ENCODE results near the gene RALGPS1.

The RALGPS1 gene

DNA sequence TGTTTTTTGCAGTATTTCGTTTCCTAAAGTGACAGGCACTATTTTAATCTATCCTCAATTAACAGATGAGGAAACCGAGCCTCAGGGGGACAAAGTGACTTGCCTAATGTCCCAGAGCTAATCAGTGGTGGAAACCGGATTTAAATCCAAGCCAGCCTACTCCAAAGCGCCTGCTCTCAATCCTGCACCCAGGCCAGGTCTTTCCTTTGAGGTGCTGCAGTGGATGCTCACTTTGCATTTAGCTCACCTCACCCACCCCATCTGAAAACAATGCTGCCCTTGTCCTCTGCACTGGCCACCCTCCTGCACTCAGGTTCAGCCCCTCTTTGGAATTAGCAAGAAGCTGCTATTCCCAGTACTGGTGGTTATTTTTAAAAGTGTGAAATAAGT, 191.9 kb downstream of the RALGPS1 start:
- no peak for DNase-seq

DNA sequence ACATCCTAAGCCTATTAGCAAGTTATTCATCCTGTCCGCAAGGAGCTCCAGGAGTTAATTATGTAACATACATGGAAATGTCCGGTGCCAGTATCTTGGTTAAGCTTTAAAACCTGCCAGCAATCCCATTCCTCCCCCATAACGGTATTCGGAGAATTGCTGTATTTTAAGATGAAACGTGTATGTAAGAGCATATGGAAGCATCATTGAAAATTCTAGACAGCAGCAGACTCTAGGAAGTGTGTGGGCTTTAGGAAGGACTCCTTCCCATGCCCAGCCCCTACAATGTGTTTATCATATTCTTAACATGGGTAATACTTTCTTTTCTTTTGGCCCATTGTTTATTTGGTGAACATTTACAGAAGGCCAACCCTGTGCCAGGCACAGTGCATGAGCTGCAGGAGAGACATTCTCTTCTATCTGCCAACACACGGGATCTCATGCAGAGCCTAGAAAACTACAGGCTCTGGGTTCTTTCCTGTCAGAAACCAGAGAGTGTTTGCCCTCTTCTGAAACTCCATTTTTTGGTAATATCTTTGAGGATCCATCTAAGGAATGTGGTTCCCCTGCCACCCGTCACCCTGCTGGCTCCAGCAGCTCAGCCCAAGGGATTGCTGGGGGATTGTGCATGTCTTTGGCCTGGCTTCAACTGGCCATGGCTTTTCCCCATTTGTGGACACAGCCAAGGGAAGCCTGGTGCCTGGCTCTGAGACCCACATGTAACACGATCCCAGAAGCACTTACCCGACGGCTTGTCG, 192.8 kb downstream of the RALGPS1 start:
- no peak for DNase-seq

DNA sequence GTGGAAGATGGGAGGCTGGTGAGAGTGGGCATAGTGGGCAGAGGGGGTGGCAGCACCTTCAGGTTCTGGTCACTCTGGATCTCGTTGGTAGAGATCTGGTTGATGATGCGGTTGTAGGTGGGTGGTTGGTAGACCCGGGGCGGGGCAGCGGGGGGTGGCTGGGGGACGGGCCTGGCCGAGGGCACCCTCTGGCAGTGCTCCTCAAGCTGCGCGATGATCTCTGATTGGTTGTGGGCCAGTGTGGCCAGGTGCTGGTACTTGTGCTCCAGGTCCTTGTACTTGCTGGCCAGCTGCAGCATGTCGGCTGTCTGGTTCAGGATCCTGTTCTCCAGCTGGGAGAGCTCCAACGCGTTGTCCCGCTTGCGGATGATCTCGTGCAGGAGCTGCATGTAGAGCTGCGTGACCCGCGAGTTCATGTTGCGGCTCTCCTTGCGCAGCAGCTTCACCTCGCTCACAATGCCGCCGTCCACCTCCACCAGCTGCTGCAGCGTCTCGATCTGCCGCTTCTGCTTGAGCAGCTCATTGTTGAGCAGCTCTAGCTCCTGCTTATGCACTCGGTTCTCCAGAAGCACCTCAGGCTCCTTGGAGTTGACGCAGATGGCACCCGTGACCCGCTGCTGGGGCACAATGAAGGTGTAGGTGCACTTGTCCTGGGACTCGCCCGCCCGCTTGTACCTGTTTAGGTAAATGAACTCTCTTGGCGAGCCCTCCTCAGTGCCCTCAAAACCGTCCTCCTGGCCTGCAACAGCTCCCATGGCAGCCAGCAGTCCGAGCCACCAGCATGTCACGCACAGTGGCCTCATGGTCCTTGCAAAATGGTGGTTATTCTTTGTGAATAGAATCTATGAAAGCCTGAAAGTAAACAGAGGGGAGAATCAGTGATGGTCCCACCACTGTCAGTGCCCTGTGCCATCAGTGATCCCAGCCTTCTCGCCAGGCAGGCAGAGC, 193.6 kb downstream of the RALGPS1 start:
- no peak for DNase-seq

DNA sequence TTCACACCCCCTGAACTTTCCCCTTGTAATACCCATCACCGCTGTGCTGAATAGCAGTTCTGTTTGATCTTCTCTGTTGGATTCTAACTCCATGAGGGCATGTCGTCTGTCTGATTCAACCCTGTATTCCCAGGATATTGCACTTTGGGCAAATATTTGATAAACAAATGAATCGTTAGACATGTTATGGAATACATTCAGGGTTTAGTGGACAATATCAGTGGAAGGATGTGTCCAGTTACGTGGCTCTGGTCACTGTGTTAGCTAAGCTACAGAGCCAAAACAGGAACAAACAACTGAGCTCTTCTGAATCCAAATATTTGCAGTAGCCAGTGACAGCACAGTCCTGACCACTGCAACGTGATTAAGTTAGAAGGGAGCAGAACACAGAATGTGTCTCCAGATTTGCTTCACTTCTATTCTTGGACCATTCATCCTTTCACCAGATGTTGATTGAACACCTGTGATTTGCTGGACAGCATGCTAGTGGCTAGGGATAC, 194.7 kb downstream of the RALGPS1 start:
- no peak for DNase-seq

DNA sequence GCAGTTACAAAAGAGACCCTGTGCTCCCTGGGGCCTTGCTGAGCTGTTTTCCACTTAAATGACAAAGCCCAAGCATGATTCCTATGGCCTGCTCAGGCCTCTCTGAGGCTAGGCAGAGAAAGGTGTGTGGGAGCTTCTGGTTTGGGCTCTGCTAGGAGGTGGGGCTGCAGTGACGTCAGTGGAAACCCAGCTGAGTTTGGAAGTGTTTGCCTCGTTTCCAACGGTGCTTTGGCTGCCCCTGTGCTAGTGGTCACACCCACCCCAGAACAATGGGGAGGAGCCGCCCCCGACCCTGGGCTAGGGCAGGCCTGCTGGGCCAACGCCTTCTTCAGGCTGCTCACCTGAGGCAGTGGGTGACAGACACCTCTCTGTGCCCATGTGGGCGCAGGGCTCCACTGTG, 197.5 kb downstream of the RALGPS1 start:
- no peak for DNase-seq

DNA sequence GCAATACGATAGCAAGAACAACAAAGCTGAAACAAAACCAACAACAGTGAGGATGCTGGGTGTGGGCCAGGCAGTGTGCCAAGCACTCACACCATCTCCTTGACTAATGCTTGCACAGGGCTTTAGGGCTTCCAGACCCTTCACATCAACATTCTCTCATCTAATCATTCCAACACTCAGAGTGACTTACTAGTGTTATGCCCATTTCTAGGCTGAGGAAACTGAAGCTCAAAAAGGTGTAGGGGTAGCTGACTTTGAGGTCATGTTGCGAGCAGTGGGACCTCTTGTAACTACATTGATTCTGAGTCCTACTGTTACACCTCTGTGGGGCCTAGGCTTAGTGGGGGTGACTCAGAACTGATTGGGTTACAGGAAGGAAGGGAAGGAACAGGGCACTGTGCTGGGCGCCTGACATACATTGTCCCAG, 198.2 kb downstream of the RALGPS1 start:
- no peak for DNase-seq

DNA sequence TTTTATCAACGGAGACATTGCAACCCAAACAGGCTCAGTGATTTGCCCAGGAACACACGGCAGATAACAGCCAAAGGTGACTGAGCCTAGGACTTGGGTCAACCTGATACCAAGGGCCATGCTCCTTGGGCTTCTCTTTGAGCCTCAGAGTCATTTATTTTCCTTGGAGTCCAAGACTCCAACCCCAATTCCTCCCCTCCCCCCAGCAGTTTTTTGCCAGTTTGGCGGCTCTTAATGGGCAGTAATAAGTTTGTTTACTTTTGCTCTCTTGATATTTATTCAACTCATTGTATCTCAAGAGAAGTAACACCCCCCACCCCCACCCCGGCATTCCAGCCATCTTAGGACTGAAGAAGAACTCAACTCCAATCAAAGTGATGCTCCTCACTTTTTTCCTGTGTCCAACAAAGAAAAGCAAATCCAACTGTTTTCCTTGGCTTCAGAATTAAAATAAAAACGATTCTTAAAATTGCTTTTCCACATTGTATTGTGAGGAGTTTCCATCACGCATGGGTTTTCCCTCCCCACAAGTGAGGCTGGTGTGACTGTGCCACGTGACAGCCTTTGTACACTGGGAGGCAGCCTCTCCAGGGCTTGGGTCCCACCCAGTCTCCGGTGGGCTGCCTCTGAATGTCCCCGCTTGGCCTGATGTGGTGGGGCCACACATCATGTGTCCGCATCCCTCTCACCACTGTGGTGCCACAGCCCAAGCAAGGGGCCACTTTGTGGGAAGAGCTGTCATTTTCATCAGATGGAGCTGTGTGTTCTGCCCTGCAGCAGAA, 198.8 kb downstream of the RALGPS1 start:
- DNase-seq: no peak

DNA sequence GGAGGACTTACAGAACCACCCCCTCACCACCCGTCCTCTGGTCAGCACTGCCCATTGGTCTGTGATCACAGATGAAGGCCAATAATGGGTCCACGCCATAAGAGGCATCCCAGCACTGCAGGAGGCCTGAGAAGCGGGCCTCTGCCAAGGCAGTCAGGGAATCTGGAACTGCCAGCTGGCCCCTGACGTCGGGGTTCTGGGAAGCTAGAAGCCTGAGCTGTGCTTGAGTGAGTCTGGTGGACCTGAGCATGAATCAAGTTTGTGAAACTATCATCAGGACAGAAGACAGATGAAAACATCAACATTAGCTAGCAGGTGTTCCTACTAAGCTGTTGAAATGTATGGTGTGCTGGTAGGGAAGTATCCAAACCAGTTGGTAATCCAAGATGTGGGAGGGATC, 200.0 kb downstream of the RALGPS1 start:
- DNase-seq: no peak

DNA sequence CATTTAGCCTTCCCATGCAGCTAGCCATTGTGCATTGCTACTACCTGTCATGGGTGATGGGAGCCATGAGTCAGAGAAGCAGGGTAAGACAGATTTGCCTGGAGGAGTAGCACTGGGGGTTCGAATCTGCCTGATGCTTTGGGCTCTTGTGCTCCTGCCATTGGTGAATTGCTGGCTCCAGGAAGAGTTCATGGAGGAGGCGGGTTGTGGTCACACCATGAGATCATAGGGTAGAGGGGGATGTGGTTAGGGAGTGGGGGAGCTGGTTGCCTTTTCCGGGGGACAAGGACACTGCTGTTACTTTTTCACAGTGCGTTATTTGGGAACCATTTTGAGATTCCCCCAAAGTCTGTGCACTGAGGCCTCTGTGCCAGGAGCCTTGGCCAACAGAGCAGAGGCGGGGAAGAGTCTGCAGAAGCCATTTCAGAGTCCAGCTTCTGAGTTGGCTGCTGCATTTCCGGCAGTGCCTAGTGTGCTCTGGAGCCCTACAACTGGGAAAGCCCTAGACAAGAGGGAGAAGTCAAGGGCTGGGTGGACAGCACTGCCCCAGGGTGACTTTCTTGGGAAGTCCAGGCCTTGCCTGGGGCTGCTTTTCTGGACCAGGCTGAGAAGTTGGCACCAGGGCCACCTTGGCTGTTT, 201.6 kb downstream of the RALGPS1 start:
- no peak for DNase-seq

DNA sequence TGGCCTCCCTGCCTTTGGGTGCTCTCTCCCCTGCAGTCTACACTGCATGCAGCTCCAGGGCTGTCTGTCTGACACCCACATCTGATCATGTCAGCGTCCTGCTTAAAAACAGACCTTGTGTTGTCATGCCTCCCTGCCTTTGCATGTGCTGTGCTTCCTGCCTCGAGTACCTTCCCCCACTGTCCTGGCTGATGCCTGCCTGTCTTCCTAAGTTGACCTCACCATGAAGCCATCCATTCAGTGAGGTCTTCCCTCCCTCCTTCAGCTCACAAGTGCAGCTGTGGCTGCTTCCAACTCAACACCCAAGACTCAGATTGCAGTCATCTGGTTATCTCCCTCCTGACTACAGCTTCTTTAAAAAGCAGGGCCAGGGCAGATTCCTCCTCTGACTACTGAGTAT, 202.4 kb downstream of the RALGPS1 start:
- DNase-seq: no peak

DNA sequence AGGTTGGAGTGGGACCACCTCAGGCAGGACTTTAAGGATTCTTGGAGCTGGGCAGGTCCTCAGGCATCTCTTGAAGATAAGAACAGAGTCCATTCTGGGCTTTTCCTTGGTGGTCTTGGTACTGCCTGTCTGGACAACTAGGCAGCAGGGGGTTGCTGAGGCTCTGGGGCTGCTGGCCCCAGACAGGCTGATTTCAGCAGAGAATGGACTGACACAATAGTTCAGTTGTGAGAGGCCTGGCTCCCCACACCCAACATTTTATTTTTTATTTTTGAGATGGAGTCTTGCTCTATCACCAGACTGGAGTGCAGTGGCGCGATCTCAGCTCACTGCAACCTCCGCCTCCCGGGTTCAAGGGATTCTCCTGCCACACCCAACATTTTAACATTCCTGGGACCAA, 203.2 kb downstream of the RALGPS1 start:
- no peak for DNase-seq

DNA sequence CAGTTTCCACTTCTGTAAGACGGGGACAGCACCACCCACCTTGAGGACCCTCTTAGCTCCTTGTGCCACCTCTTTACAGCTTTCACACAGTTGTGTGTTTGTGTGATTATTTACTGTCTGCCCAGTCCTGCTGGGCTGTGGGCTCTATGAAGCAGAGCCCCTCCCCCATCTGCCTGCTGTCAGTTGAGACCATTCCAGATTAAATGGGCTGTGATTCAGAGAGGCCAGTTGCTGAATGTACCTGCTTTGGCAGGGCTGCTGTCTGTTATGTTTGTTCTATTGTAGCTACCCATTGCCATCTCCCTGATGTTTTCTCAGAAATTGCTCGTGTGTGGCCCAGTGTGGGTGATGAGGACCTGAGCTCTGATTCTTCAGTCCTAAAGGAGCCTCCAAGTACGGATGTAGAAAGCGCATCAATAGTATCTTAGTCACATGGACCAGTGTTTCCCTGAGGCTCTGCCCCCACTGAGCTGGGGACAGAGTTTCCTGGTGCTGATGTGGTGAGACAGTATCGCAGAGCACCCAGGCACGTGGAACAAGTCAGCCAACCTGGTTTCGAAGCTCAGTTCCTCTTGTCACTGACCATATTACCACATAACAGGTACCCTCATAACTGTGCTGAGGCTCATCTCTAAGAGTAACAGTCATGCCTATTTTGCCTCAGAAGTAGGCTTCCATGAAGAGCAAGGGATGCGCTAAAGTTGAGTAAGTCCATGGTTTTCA, 204.2 kb downstream of the RALGPS1 start:
- no peak for DNase-seq

DNA sequence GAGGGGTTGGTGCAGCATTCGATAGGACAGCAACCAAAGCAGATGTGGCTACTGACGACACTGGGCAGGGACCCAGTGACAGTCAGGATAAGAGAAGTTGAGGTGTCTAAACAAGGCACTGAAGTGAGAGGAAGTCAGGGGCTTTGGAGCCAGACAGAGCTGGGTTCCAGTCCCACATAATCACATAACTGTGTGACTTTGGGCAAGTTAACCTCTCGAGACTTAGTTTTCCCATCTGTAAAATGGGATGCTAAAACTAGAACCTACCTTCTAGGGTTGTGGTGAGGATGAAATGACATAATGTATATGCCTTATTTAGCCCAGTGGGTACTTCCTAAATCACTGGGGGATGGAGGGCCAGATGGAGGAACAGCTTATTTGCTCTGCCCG, 204.7 kb downstream of the RALGPS1 start:
- no peak for DNase-seq

DNA sequence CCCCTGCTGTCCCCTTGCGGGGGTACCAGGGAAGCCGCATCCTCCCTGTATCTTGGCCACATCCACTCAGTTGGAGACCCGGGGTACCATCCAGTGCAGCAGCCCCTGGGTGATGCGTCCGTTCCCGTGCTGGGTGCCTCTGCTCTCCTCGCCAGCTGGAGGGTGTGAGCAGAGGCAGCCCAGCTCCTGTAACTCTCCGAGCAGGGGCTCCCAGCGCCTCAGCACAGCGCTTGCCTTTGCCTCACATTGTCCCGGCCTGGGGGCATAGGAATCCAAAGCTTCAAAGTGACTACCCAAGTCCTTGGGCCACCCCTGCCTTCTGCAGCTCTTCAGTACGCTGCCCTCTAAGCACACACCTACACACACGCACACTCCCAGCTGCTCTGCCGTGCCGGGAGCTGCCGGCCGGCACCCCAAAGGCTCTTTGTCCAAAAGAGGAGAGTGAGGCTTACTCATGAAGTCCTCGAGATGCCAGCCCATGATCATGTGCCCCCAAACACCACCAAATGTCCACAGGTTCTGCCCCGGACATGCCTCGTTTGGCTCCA, 207.1 kb downstream of the RALGPS1 start:
- DNase-seq: no peak

DNA sequence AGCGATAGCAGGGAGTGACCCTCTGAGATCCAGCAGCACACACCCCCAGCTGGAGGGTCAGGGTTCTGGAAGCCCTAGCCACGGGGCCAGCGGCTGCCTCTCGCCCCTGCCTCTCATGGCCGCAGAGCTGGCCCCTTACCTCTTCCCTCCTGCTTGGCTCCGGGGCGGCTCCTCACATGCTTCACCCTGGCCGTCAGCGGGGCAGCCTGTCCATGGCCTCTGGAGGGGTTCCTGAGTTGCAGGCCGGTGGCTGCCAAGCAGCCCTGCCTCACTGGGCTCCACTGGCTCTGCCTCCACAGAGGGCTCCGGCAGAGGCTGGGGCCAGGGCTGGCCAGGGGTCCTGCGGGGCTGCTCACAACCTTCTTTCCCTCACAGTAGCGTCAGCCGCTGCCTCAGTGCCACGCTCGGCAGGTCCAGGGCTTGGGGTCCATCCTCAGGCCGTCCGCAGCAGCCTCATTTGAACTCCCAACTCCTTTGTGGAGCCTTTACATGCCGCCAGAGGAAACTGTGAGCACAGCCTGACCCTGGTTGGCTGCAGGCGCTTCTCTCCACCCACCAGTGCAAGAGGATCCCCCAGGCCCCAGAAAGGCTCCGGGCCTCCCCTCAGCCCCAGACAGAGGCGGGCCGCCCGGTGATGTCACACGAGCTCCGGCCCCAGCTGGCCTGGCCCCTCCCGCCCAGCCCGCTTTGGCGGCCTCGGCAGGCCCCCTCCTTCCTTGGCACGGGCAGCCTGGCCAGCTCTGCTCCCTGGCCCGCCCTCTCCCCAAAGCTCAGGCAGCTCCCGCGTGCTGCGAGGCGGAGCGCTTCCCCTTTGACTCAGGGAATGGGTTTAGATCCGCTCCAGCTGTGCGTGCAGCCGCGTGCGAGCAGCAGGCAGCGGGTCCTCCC, 207.8 kb downstream of the RALGPS1 start, which contains the start of gene ANGPTL2:
Gene ANGPTL2, minus strand, starts transcription at position 460 of the 888 bp plus-strand sequence. CDS start 13,904 bp downstream, outside the sequence.
- no peak for DNase-seq

DNA sequence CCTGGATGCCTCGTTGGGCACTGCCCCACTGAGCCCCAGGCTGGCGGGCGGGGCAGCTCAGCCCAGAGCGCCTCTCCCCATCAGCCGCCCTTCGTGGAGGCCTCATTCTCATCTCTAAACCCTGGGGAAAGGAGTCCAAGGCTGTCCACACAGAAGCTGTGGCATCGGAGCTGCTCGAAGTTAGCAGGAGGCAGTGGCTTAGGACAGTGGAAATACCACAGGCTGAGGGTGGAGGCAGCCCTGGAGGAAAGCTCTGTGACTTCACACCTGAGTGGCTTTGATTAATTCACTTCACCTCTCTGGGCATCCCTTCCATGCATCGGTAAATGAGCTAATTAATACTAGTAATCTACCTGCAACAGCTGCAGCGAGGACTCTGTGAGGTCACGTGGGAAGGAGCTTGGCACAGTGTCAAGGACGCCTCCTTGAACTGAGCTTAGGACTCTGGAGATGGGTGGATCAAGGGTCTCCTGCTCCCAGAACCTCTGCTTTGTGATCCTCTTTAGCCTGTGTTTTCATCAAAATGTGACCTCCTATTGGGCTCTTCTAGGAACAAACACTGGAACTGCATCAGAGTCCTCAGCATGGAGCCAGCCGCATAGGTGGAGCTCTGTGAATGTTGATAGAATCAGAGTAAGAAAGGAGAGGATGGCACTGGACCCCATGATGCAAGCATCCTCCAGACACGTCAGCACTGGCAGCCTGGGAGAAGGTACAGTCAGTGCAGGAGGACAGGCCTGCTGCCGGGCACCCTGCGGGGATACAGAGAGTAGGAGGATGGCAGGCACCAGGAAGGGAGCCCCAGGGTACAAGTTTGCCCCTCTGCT, 208.7 kb downstream of the RALGPS1 start:
- no peak for DNase-seq

DNA sequence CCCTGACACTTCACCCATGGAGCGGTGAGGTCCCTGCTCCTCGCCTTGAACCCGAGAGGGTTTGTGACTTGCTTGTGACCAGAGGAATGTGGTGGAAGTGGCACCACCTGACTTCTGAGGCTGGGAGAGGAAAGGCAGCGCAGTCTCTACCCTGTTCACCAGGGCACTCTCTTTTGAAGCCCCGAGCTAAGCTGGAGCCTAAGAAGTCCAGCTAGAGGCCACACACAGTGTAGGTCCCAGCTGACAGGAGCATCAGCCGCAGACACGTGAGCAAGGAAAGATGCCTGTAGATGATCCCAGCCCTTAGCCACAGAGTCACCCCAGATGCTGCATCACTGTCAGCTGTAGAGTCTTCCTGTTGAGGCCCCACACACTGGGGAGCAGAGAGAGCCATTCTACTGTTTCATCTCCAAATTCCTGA, 209.5 kb downstream of the RALGPS1 start:
- no peak for DNase-seq

DNA sequence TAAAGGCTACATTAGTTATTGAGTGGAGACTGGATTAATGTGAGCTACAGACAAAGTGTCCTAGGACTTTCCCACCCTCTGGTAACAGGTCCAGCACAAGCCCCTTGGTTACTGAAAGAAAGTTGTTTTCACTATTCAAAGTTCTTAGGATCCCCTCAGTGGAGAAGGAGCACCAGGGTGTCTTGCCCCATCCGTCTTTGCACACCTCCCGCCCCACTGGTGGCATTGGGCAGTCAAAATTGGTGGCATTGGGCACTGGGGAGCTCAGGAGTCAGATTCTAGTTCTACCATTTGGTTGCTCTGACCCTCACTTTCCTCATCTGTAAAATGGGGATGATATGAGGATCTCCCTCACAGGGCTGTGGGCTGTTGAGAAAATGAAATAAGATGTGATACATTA, 210.2 kb downstream of the RALGPS1 start:
- DNase-seq: no peak

DNA sequence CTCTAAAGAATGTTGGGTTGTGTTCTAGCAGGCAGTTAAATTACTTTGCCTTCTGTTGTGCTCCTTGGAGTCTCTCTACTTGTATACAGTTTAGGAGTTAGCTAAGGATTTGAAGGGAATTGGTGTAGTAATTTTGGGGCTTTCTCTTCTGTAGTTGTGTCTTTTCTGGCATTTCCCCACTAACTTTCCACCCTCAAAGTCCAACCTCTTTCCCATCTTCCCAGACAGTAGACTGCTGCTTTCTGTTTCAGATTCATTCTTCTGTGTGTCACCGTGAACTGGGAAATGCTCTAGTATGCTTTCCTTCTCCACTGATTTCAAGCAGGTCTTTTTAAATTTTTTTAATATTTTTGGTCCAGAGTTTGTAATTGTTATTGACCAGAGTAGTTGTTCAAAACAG, 212.4 kb downstream of the RALGPS1 start:
- no peak for DNase-seq

All from activated T-cell treated with anti-CD3 and anti-CD28 coated beads for 4 hours (primary cell).